GM18520 (cell line): ENCODE data around the gene ANXA7.
"Not testable (repeated sequence)": the region's sequence is repeated elsewhere in the genome, so short reads cannot be mapped to it uniquely, and the experiment has no call there.

Source experiments
- ATAC-seq: cut with Tn5 transposase; IDR thresholded peaks from one replicate; pipeline ENCODE4 v1.9.1; 2021; ENCODE audit not compliant: unreplicated experiment

Gene ANXA7

GRCh38 chr10:73340121-73340520 is 73.7 kb downstream of the ANXA7 start:
- no peak for ATAC-seq

- ATAC-seq = no peak
Observed at GRCh38 chr10:73339436-73339835, 74.4 kb downstream of the ANXA7 start.

DNA sequence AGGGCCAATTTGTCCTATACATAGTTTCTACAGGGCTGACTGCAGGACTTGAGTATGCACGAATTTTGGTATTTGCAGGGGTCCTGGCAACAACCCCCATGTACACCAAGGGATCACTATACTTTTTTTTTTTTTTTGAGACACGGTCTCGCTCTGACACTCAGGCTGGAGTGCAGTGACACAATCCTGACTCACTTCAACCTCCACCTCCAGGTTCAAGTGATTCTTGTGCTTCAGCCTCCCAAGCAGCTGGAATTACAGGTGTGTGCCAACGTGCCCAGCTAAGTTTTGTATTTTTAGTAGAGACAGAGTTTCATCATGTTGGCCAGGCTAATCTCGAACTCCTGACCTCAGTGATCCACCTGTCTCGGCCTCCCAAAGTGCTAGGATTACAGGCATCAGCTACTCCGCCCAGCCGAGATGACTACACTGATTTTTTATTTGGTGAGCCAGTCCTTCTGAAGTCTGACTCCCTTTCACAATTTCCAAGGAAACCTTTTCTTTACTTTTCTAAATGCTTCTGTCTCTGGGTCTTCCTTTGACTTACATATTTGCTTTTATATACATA is 75.0 kb downstream of the ANXA7 start:
- ATAC-seq = no peak

DNA sequence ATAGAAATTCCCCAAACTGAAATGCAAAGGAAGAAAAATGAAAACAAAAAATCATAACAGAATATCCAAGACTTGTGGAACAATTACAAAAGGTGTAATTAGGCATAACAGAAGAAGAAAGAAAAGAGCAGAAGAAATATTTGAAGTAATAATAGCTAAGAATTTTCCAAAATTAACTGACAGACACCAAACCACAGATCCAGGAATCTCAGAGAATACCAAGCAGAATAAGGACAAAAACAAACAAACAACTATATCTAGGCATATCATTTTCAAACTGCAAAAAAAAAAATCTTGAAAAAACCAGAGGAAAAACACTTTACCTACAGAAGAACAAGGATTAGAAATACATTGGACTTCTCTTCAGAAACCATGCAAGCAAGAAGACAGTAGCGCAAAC is 80.7 kb downstream of the ANXA7 start:
- ATAC-seq = no peak

DNA sequence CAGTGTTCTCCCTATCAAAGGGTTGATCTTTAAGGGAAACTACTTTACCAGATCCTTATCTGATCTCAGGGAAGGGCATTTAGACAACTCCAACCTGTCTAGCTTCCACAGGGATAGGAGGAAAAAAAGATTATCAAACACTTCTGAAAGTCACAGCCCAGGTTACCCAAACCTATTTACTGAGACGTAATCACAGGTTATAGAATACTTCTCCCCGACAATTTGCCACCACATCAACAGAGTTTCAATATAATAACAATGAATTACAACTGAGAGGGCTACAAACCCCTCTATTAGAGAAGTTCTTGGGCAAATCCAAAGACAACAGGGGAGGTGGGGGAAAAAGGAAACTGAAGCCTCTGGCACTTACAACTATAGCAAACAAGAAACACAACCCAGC is 81.5 kb downstream of the ANXA7 start:
- no peak for ATAC-seq

- not testable (repeated sequence) for ATAC-seq
Observed at GRCh38 chr10:73328523-73328922, 85.3 kb downstream of the ANXA7 start.

- not testable (repeated sequence) for ATAC-seq
Observed at GRCh38 chr10:73325290-73325689, 88.6 kb downstream of the ANXA7 start.
